Measurements from ENCODE around the gene PIM3.

PIM3 gene

GRCh38 chr22:49968831-49969661 lies 8.5 kb downstream of the PIM3 start:
- Histone ChIP-seq H3K4me3 (ENCODE audit: low read depth in 1 of 2, low read length in 2 of 2) (no peak overlapping the region), H3K27ac (ENCODE audit: low read depth, low read length) (no peak overlapping the region), H3K9ac (ENCODE audit: low read length) (no peak overlapping the region), H3K27me3 (ENCODE audit: control insufficient read depth in 1 of 2, insufficient read depth in 2 of 2, low read length in 2 of 2) (peaks cover 0 to 9% of the 10 kb centered on the region in 2 donors), H3K9me3 (ENCODE audit: low read length) (no peaks in the 10 kb centered on the region), H3K36me3 (ENCODE audit: insufficient read depth, low read length) (peaks cover 6% of the 10 kb centered on the region), H3K4me1 (ENCODE audit: insufficient read depth, low read length) (peaks cover 20% of the 10 kb centered on the region)

- H3K9ac ChIP-seq (ENCODE audit: low read length) = no peak overlapping the region
- H3K27me3 ChIP-seq (ENCODE audit: control insufficient read depth in 1 of 2, insufficient read depth in 2 of 2, low read length in 2 of 2) = peaks cover 0 to 9% of the 10 kb centered on the region in 2 donors
- H3K4me1 ChIP-seq (ENCODE audit: insufficient read depth, low read length) = peaks cover 18% of the 10 kb centered on the region
Measured at GRCh38 chr22:49969751-49970527, 9.4 kb downstream of the PIM3 start.

GRCh38 chr22:49970528-49971231 lies 10.1 kb downstream of the PIM3 start:
- Histone ChIP-seq H3K4me3 (ENCODE audit: low read depth in 1 of 2, low read length in 2 of 2) (peak overlapping the region; percentile 31 to 35), H3K4me1 (ENCODE audit: insufficient read depth, low read length) (peaks cover 18% of the 10 kb centered on the region), H3K36me3 (ENCODE audit: insufficient read depth, low read length) (no peaks in the 10 kb centered on the region), H3K9ac (ENCODE audit: low read length) (no peak overlapping the region), H3K27ac (ENCODE audit: low read depth, low read length) (peak overlapping the region; percentile 68), H3K9me3 (ENCODE audit: low read length) (no peaks in the 10 kb centered on the region), H3K27me3 (ENCODE audit: control insufficient read depth in 1 of 2, insufficient read depth in 2 of 2, low read length in 2 of 2) (peaks cover 0 to 9% of the 10 kb centered on the region in 2 donors)

More at GRCh38 chr22:49969751-49970527, 9.4 kb downstream of the PIM3 start:
- H3K27ac ChIP-seq (ENCODE audit: low read depth, low read length) = no peak overlapping the region
- H3K9me3 ChIP-seq (ENCODE audit: low read length) = no peaks in the 10 kb centered on the region
- no peaks in the 10 kb centered on the region for H3K36me3 ChIP-seq (ENCODE audit: insufficient read depth, low read length)
- no peak overlapping the region for H3K4me3 ChIP-seq (ENCODE audit: low read depth in 1 of 2, low read length in 2 of 2)

GRCh38 chr22:49971232-49972162 lies 10.9 kb downstream of the PIM3 start:
- peak overlapping the region; percentile 31 to 35 for H3K4me3 ChIP-seq (ENCODE audit: low read depth in 1 of 2, low read length in 2 of 2)
- H3K27me3 ChIP-seq (ENCODE audit: control insufficient read depth in 1 of 2, insufficient read depth in 2 of 2, low read length in 2 of 2) = peaks cover 0 to 9% of the 10 kb centered on the region in 2 donors
- no peaks in the 10 kb centered on the region for H3K36me3 ChIP-seq (ENCODE audit: insufficient read depth, low read length)
- no peaks in the 10 kb centered on the region for H3K9me3 ChIP-seq (ENCODE audit: low read length)
- H3K4me1 ChIP-seq (ENCODE audit: insufficient read depth, low read length) = peaks cover 13% of the 10 kb centered on the region
- peak overlapping the region; percentile 68 for H3K27ac ChIP-seq (ENCODE audit: low read depth, low read length)
- no peak overlapping the region for H3K9ac ChIP-seq (ENCODE audit: low read length)

- Histone ChIP-seq H3K4me3 (ENCODE audit: low read depth in 1 of 2, low read length in 2 of 2) (no peak overlapping the region), H3K9me3 (ENCODE audit: low read length) (no peaks in the 10 kb centered on the region), H3K27me3 (ENCODE audit: control insufficient read depth in 1 of 2, insufficient read depth in 2 of 2, low read length in 2 of 2) (peaks cover 0 to 9% of the 10 kb centered on the region in 2 donors), H3K36me3 (ENCODE audit: insufficient read depth, low read length) (no peaks in the 10 kb centered on the region), H3K4me1 (ENCODE audit: insufficient read depth, low read length) (peaks cover 6% of the 10 kb centered on the region), H3K9ac (ENCODE audit: low read length) (no peak overlapping the region), H3K27ac (ENCODE audit: low read depth, low read length) (no peak overlapping the region)
Measured at GRCh38 chr22:49972163-49973017, 11.8 kb downstream of the PIM3 start.

GRCh38 chr22:49973018-49973961 lies 12.7 kb downstream of the PIM3 start:
- Histone ChIP-seq H3K4me3 (ENCODE audit: low read depth in 1 of 2, low read length in 2 of 2) (no peak overlapping the region), H3K9ac (ENCODE audit: low read length) (no peak overlapping the region), H3K4me1 (ENCODE audit: insufficient read depth, low read length) (peaks cover 6% of the 10 kb centered on the region), H3K36me3 (ENCODE audit: insufficient read depth, low read length) (no peaks in the 10 kb centered on the region), H3K27me3 (ENCODE audit: control insufficient read depth in 1 of 2, insufficient read depth in 2 of 2, low read length in 2 of 2) (peaks cover 0 to 9% of the 10 kb centered on the region in 2 donors), H3K27ac (ENCODE audit: low read depth, low read length) (no peak overlapping the region), H3K9me3 (ENCODE audit: low read length) (no peaks in the 10 kb centered on the region)

GRCh38 chr22:49975543-49976389 lies 15.2 kb downstream of the PIM3 start:
- H3K36me3 ChIP-seq (ENCODE audit: insufficient read depth, low read length) = no peaks in the 10 kb centered on the region
- H3K4me3 ChIP-seq (ENCODE audit: low read depth in 1 of 2, low read length in 2 of 2) = no peak overlapping the region
- no peaks in the 10 kb centered on the region for H3K4me1 ChIP-seq (ENCODE audit: insufficient read depth, low read length)
- no peaks in the 10 kb centered on the region for H3K9me3 ChIP-seq (ENCODE audit: low read length)
- no peak overlapping the region for H3K27ac ChIP-seq (ENCODE audit: low read depth, low read length)
- peaks cover 0 to 9% of the 10 kb centered on the region in 2 donors for H3K27me3 ChIP-seq (ENCODE audit: control insufficient read depth in 1 of 2, insufficient read depth in 2 of 2, low read length in 2 of 2)
- no peak overlapping the region for H3K9ac ChIP-seq (ENCODE audit: low read length)

GRCh38 chr22:49976439-49977175 lies 16.0 kb downstream of the PIM3 start:
- Histone ChIP-seq H3K4me3 (ENCODE audit: low read depth in 1 of 2, low read length in 2 of 2) (no peak overlapping the region), H3K9me3 (ENCODE audit: low read length) (no peaks in the 10 kb centered on the region), H3K27ac (ENCODE audit: low read depth, low read length) (no peak overlapping the region)

More at GRCh38 chr22:49976439-49977175, 16.0 kb downstream of the PIM3 start:
- Histone ChIP-seq H3K9ac (ENCODE audit: low read length) (no peak overlapping the region), H3K36me3 (ENCODE audit: insufficient read depth, low read length) (no peaks in the 10 kb centered on the region), H3K27me3 (ENCODE audit: control insufficient read depth in 1 of 2, insufficient read depth in 2 of 2, low read length in 2 of 2) (peaks cover 0 to 7% of the 10 kb centered on the region in 2 donors), H3K4me1 (ENCODE audit: insufficient read depth, low read length) (no peaks in the 10 kb centered on the region)

Data from muscle layer of colon (tissue), 2 donors.